PC-9 (cell line): Measurements from ENCODE around the gene CBLB. TPM values are rescaled to one million over a fixed set of nuclear protein-coding genes. Genes with fewer than 3 reads are reported as not detected.

ENCODE experiments used
- BruUV-seq: library from RNA; stranded (reverse); fragments of 400-500 nt; replicated peaks from 2 replicates; lab custom pipeline; 2021; lab: Mats Ljungman, UMichigan
- CTCF ChIA-PET: fragments of 300-600 bp; sonication (Branson Sonifier 250); formaldehyde crosslinking; loops from one replicate; lab custom pipeline; 2022; ENCODE audit warnings: antibody characterized with exemption; lab: Charles Lee
- POLR2A ChIA-PET: fragments of 300-600 bp; sonication (Branson Sonifier 250); formaldehyde crosslinking; loops from one replicate; lab custom pipeline; 2022; ENCODE audit warnings: antibody characterized with exemption; ENCODE audit not compliant: unreplicated experiment; lab: Charles Lee
- DNase-seq, 2 experiments: peaks; one replicate each; pipeline versions ENCODE4 v3.0.0 to v3.0.0-alpha.2; 2015 to 2022; ENCODE audit warnings: mixed read lengths in 1 of 2
- H2AFZ ChIP-seq: fragments of 200-600 bp; sonication (generic); 2 replicates; pipeline ENCODE4 v1.8.1; 2017; ENCODE audit warnings: antibody characterized with exemption
- H3F3A ChIP-seq: fragments of 200-600 bp; sonication (generic); 2 replicates; pipeline ENCODE4 v1.8.1; 2017; ENCODE audit warnings: antibody characterized with exemption, mild to moderate bottlenecking, low read depth; ENCODE audit not compliant: insufficient read depth
- H3K27ac ChIP-seq: fragments of 200-600 bp; sonication (generic); 2 replicates; pipeline ENCODE4 v1.6.1; 2016; ENCODE audit warnings: mixed run types
- H3K27me3 ChIP-seq: fragments of 200-600 bp; sonication (generic); 2 replicates; pipeline ENCODE4 v1.6.1; 2016; ENCODE audit warnings: low read depth, mixed run types; ENCODE audit not compliant: insufficient read depth
- H3K36me3 ChIP-seq: fragments of 200-600 bp; sonication (generic); 2 replicates; pipeline ENCODE4 v1.6.1; 2016; ENCODE audit warnings: low read depth, mixed run types
- H3K4me1 ChIP-seq: fragments of 200-600 bp; sonication (generic); replicated peaks from 2 replicates; pipeline ENCODE4 v1.6.1; 2016; ENCODE audit warnings: mixed run types; ENCODE audit not compliant: insufficient read depth
- H3K4me2 ChIP-seq: fragments of 200-600 bp; sonication (generic); 2 replicates; pipeline ENCODE4 v1.6.1; 2017; ENCODE audit warnings: mixed run types
- H3K4me3 ChIP-seq: fragments of 200-600 bp; sonication (generic); 2 replicates; pipeline ENCODE4 v1.6.1; 2016; ENCODE audit warnings: mixed run types
- H3K79me2 ChIP-seq: fragments of 200-600 bp; sonication (generic); 2 replicates; pipeline ENCODE4 v1.6.1; 2017; ENCODE audit warnings: low read depth, mixed run types
- H3K9me2 ChIP-seq: fragments of 200-600 bp; sonication (generic); 2 replicates; pipeline ENCODE4 v1.8.1; 2017; ENCODE audit warnings: mild to moderate bottlenecking; ENCODE audit not compliant: insufficient read depth
- H3K9me3 ChIP-seq: fragments of 200-600 bp; sonication (generic); 2 replicates; pipeline ENCODE4 v1.8.1; 2016; ENCODE audit warnings: low read depth; ENCODE audit not compliant: insufficient read depth
- H4K20me1 ChIP-seq: fragments of 200-600 bp; sonication (generic); 2 replicates; pipeline ENCODE4 v1.8.1; 2017; ENCODE audit not compliant: insufficient read depth
- CTCF ChIP-seq: fragments of 200-600 bp; sonication (generic); conservative IDR thresholded peaks from 2 replicates; pipeline ENCODE4 v1.6.1; 2017; ENCODE audit warnings: mixed run types, antibody characterized with exemption, mild to moderate bottlenecking, moderate library complexity
- EZH2 ChIP-seq: fragments of 200-600 bp; sonication (generic); IDR thresholded peaks from 2 replicates; pipeline ENCODE4 v1.8.0; 2017; ENCODE audit warnings: antibody characterized with exemption, low read depth
- intact Hi-C: fragments of 100-400 bp; cut with micrococcal nuclease; formaldehyde crosslinking; loops from one replicate; pipeline ENCODE4 v1.10.0; 2022; ENCODE audit not compliant: unreplicated experiment
- total RNA-seq: library from RNA; stranded (reverse); gene quantifications from 2 replicates; pipeline ENCODE4 v1.2.3, GENCODE V29; 2021

CBLB gene
- total RNA-seq, 1 experiment from 2014 or later: 44.0 TPM

DNA sequence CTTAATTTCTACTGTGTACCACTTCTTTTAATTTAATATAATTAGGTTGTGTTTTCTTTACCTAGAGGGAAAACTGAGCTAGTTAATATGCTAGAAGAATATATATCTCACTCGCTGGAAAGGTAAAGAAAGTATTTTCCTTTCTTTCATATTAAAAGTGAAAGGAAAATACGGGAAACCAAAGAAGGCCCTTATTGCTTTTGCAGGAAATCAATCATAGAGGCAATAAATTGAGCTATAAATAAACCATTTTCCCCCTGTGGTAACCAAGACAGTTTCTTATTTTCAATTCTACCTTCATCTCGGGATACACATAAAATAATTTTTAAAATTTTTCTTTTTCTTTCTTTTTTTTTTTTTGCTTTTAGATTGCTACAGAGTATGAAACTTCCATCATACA lies 101.6 kb downstream of the CBLB start:
- BruUV-seq: no TSS peak
- Histone ChIP-seq H3K79me2 (no peaks in the 10 kb centered on the region), H3K9me3 (peaks cover 13% of the 10 kb centered on the region; the same call in 1 of the 2 replicates), H3K4me1 (no peaks in the 10 kb centered on the region), H3K9me2 (no peaks in the 10 kb centered on the region), H2AFZ (no peak overlapping the region), H3K4me3 (no peak overlapping the region), H3K27ac (no peak overlapping the region), H3K36me3 (no peaks in the 10 kb centered on the region), H4K20me1 (no peaks in the 10 kb centered on the region), H3K4me2 (no peak overlapping the region), H3K27me3 (no peaks in the 10 kb centered on the region), H3F3A (no peaks in the 10 kb centered on the region)
- intact Hi-C loops: no loop called here
- DNase-seq: no peak
- TF ChIP-seq CTCF (no peak), EZH2 (no peak)
- POLR2A ChIA-PET: no interaction called here
- CTCF ChIA-PET: interaction anchor here (0.7 kb wide), 1 partner anchor 36 kb away, joined by 6 read pairs; no protein-coding TSS in a partner anchor

GRCh38 chr3:105765308-105765639 lies 103.5 kb downstream of the CBLB start:
- no peaks in the 10 kb centered on the region for H3F3A ChIP-seq
- intact Hi-C loops: no loop called here
- no peaks in the 10 kb centered on the region for H3K9me2 ChIP-seq
- no peaks in the 10 kb centered on the region for H4K20me1 ChIP-seq
- POLR2A ChIA-PET: no interaction called here
- DNase-seq: peak in 1 of 2 experiments; percentile 10
- H3K27ac ChIP-seq: no peak overlapping the region
- no peaks in the 10 kb centered on the region for H3K27me3 ChIP-seq
- TF ChIP-seq CTCF (no peak), EZH2 (no peak)
- CTCF ChIA-PET: no interaction called here
- peaks cover 14% of the 10 kb centered on the region; the same call in 1 of the 2 replicates for H3K9me3 ChIP-seq
- no peak overlapping the region for H3K4me2 ChIP-seq
- H3K4me3 ChIP-seq: no peak overlapping the region
- no TSS peak for BruUV-seq
- no peaks in the 10 kb centered on the region for H3K4me1 ChIP-seq
- no peaks in the 10 kb centered on the region for H3K36me3 ChIP-seq
- no peaks in the 10 kb centered on the region for H3K79me2 ChIP-seq
- H2AFZ ChIP-seq: no peak overlapping the region

GRCh38 chr3:105764378-105765307 lies 104.2 kb downstream of the CBLB start:
- H3F3A ChIP-seq: no peaks in the 10 kb centered on the region
- intact Hi-C loops: no loop called here
- H3K4me3 ChIP-seq: no peak overlapping the region
- TF ChIP-seq EZH2: no peak
- no peak for TF ChIP-seq CTCF
- peaks cover 14% of the 10 kb centered on the region; the same call in 1 of the 2 replicates for H3K9me3 ChIP-seq
- ChIA-PET POLR2A (no interaction called here), CTCF (no interaction called here)
- no TSS peak for BruUV-seq
- no peak for DNase-seq
- no peak overlapping the region for H3K4me2 ChIP-seq
- no peaks in the 10 kb centered on the region for H3K79me2 ChIP-seq
- H2AFZ ChIP-seq: no peak overlapping the region
- H3K27me3 ChIP-seq: no peaks in the 10 kb centered on the region
- H3K4me1 ChIP-seq: no peaks in the 10 kb centered on the region
- no peaks in the 10 kb centered on the region for H3K36me3 ChIP-seq
- H3K27ac ChIP-seq: no peak overlapping the region
- H3K9me2 ChIP-seq: no peaks in the 10 kb centered on the region
- no peaks in the 10 kb centered on the region for H4K20me1 ChIP-seq
